GM18861 (cell line): ENCODE measurements around the gene COL15A1.
"Not testable (repeated sequence)": the region's sequence is repeated elsewhere in the genome, so short reads cannot be mapped to it uniquely, and the experiment has no call there.

Experiments used
- ATAC-seq: cut with Tn5 transposase; IDR thresholded peaks from one replicate; pipeline ENCODE4 v1.9.1; 2021; ENCODE audit not compliant: unreplicated experiment

The COL15A1 gene

DNA sequence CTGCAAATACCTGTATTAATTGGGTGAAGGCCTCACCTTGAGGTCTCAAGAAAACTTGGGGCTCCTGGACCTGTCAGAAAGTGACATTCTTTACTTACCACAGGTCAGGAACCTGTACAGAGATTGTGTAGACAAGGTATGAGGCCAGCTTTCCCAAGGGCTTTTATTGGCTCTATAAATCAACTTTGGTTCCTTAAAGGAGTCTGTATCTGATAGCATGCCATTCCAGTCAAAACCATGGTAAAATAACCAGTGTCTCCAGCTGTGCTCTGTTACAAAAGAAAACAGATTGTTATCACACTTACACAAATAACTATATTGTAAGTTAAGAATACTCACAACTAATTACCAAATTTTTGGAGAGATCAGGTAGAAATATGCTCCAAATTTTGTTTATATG lies 64.5 kb downstream of the COL15A1 start:
- no peak for ATAC-seq

- not testable (repeated sequence) for ATAC-seq
Observed at GRCh38 chr9:99010393-99010792, 66.7 kb downstream of the COL15A1 start.

DNA sequence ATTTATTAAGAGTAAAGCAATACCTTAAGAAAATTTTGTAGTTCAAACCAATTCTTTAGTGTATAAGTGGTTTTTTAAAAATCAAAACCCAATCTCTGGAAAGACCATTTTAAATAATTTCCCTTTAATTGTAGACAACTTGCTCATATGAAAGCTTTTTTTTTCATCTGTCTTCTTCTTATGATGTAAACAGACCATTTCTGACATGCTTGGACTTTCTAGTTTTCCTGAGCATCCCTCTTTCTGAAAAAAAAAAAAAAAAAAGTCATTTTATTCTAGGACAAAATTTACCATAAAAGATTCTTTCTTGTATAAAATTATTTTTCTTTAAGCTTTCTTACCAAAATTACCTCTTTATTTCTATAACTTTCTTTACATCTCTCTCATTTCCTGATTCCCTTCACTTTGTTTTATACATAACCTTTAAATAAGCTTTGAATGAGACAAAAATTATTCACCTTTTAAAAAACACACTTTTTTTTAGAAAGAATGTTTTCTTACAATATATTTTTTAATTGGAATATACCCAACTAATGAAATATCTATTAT lies 67.5 kb downstream of the COL15A1 start:
- ATAC-seq = no peak

DNA sequence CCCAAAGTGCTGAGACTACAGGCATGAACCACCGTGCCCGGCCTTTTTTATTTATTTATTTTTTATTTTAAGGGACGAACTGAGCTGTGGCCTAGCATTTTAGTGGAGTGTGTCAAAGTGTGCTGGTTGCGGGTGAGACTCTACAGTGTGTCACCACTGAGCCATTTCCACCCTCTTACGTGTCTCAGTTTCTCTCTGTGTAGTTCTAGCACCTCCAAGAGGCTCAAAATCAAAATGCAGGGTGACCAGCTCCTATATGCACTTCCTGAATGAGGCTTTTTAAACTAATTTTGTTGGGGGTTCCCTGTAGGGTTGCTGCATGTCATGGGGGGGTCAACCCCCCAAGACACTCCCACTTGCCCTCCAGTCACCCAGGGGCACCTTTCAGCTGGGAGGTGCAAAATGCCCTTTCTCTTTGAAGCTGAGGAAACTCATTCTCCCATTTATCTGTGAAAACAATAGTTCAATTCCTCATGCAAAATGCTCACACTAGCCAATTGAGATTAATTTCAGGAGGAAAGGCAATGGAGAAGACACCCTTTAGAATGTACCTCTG lies 69.3 kb downstream of the COL15A1 start:
- ATAC-seq = no peak

- no peak for ATAC-seq
Observed at GRCh38 chr9:99013550-99013949, 69.8 kb downstream of the COL15A1 start.

- no peak for ATAC-seq
Observed at GRCh38 chr9:99015448-99015847, 71.7 kb downstream of the COL15A1 start.

DNA sequence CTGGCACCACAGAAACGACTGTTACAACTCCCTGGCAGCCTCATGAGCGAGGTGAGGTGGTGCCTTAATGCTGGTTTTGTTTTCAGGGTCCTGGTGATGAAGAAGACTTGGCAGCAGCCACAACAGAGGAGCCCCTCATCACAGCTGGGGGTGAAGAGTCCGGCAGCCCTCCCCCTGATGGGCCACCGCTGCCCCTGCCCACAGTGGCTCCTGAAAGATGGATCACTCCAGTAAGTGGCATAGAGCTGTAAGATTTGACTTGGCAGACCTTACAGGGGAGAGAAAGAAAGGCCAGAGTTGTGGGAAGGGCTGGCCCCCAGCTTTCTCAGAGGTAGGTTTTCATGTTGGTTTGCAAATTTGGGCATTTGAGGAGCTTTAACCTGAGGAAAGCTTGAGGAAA lies 72.2 kb downstream of the COL15A1 start:
- ATAC-seq = no peak

GRCh38 chr9:99016681-99017387 lies 73.1 kb downstream of the COL15A1 start:
- no peak for ATAC-seq

DNA sequence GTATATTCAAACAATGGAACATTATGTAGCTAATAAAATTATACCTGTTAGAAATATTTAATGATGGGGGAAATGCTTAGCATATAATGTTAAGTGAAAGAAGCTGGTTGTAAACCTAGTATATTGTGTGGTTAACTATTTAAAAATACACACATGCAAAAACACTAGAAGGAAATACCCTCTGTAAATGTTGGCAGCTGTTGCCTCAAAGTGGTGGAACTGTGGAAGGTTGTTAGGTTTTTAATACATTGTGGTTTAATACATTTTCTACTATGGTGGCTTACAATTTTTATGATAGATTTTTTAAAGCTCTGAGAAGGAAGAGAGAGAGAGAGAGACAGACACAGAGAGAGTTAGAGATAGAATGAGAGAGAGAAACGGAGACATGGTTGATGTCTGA lies 74.9 kb downstream of the COL15A1 start:
- ATAC-seq = no peak

DNA sequence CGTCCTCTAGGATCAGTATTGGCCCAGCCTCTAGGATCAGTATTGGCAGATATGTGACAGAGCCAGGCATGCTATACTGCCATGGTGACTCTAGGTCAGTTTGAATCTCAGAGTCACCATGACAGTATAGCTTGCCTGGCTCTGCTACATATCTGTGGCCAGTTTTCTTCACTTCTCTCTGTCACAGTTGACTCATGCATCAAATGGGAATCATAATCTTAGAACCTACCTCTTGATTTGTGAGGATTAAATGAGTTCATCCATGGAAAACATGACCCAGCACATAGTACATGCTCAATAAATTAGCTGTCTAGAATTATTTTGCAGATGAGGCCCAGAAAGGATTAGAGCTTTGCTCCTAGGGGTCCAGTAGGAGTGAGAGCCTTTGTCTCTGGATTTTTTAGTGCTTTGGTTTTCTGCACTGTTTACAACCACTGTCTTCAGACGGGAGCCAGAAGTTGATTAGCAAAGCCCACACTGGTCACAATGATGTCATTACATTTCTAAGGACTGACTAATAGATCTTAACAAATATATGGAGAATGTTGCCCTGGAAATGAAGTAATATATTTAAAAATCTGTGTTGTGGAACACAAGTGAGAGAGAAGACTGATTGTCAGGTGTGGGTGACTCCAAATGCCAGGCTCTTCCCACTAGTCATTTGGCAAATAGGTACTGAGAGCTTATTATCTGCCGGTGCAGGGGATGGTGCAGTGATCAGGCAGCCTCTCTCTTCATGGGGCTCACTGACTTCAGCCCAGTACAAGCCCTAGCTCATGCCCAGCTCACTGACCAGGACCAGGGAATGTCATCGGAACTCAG lies 76.0 kb downstream of the COL15A1 start:
- ATAC-seq = no peak

DNA sequence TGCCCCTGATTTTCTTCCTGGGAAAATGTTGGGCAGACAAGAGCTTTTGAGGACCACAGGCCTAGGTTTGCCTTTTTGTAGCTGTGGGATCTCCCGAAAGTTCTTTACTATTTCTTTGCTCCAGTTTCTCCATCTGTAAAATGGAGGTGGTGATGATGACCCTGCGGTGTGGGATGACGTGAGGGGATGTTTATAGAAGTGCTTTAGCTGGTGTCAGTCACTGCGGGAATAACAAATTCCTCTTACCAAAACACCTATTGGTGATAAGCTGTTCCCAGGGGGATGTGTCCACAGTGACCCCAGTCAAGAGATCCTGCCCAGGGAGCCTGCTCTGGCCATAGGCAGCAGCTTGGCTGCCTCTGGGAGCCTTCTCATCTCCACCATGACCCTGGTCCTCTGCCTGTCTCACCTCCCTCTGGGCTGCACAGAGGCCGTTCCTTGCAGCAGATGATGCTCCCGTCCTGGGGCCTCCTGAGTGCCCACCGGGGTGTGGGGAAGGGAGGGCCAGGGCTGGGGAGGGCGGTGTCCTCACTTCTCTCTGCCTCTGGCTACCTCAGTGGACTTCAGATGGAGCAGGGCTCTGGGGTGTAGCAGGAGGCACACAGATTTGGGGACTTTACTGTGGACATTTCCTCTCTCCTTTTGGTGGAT lies 77.2 kb downstream of the COL15A1 start:
- ATAC-seq = no peak

DNA sequence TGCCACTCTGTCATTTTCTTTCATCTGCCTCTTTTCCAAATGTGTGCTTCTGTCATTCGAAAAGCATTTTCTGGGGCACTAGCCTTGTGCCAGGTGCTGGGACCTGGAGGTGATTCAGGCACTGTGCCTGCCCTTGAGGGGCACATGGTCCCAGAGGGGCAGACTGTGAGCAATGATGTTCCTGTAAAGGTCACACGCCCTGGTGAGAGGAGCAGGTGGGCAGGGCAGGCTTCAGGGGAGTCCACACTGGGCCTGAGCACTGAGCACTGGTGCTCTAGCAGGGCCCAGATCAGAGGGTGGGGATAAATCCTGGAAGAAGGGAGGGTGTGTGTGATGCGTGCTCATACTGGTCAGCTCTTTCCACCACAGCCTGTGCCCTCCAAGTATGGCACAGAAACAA lies 77.8 kb downstream of the COL15A1 start:
- ATAC-seq = no peak

DNA sequence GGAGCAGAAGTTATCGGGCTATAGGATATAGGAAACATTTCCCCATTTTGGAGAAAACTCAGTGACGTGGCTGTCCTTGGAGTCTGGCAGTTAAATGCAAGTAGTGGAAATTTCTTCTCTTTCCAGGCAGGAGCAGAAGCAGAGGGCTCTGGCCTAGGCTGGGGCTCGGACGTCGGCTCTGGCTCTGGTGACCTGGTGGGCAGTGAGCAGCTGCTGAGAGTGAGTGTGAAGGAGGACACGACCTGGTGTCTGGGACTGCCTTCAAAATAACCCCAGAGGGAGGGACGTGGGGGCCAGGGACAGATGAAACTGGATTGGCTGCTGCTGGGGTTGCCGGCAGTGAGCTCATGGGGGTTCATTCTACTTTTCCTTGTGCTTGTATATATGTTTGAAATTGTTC lies 79.5 kb downstream of the COL15A1 start:
- no peak for ATAC-seq

DNA sequence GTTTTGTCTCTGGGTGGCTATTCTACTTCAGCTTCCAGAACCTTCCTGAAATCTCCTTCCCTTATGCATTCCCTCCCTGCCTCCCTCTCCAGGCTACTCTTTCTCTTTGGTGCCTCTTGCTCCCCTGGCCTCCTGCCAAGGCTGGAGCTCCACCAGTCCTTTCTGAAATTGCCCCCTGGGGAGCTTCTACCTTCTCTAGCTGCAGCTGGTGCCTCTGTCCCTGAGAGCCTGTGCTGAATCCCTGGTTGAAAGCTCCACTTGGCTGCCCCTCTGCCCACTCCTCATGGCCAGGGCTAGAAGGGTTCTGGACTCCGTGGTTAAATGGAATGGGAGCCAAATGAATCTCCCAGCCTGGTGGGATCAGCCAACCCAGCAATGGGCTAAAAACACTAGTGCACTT lies 80.1 kb downstream of the COL15A1 start:
- no peak for ATAC-seq

GRCh38 chr9:99024959-99025358 lies 81.3 kb downstream of the COL15A1 start:
- ATAC-seq = no peak

GRCh38 chr9:99025616-99026270 lies 82.0 kb downstream of the COL15A1 start:
- no peak for ATAC-seq

GRCh38 chr9:99026271-99026955 lies 82.7 kb downstream of the COL15A1 start:
- no peak for ATAC-seq

DNA sequence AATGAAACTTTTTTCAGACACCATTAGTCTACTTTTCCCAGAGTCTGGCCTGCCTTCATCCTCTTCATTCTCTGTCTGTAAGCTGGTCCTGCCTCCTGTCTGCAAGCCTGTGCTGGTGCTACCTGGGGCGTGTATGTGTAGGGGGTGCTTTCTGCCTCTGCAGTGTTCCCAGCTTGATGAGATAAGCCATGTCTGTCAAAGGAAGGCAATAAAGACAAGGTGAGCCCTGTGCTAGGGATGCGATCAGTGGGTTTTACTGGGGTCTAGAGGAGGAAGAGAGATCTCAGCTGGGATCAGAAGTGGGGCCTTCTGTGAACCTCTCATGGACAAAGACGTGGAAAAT lies 83.2 kb downstream of the COL15A1 start:
- no peak for ATAC-seq

DNA sequence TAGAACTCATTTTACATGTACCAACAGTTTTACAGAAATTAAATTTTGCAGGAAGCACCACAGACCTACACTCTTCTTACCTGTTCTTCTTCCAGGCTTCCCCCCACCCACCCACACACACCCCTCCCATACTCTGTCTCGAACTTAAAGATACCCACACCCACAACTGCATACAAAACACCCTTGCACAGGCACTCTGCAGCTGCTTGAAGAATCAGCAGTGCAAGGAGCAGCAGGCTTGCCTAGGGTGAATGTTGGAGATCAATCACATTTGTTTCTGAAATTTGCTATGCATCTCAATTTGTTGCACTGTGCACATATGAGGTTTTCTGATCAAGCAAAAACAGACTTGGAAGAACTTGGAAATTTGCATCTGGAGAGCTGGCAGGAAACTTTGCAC lies 83.7 kb downstream of the COL15A1 start:
- ATAC-seq = no peak

GRCh38 chr9:99029083-99029645 lies 85.5 kb downstream of the COL15A1 start:
- ATAC-seq = no peak
